IPS-11a (cell line): Measurements from ENCODE around the gene TPI1.
A peak's percentile ranks its signal among the peaks of the same experiment; 100 is the strongest.
"Not testable (repeated sequence)": the region's sequence is repeated elsewhere in the genome, so short reads cannot be mapped to it uniquely, and the experiment has no call there.

ENCODE experiments used
- H3K4me3 ChIP-seq: one replicate; pipeline ENCODE4 v1.5.1; 2013; ENCODE audit warnings: low read depth, low read length, control low read depth

The TPI1 gene

DNA sequence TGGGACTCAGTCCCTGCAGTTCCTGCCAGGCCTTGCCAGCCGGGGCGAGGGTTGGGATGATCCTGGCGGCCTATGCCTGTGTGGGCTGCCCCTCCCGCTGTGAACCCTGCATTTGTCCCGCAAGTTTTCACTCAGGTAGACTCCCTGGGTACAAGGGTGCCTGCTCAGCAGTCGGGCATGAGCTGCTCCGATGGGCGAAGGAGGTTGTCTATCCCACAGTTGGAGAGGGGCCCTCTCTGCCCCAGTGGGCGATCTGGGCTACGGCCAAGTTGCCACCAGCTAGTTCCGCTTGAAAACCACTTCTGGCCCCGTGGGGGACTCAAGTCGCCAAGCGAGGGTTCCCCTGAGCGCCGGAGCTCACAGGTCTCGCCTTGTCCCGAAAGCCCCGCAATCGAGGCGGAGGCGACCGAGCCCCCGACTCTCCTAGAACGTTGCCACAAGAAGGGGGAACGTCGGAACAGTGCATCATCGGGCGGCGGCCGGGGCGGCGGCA is 365 bp upstream of the TPI1 start:
- peak overlapping the region; percentile 54 for H3K4me3 ChIP-seq

DNA sequence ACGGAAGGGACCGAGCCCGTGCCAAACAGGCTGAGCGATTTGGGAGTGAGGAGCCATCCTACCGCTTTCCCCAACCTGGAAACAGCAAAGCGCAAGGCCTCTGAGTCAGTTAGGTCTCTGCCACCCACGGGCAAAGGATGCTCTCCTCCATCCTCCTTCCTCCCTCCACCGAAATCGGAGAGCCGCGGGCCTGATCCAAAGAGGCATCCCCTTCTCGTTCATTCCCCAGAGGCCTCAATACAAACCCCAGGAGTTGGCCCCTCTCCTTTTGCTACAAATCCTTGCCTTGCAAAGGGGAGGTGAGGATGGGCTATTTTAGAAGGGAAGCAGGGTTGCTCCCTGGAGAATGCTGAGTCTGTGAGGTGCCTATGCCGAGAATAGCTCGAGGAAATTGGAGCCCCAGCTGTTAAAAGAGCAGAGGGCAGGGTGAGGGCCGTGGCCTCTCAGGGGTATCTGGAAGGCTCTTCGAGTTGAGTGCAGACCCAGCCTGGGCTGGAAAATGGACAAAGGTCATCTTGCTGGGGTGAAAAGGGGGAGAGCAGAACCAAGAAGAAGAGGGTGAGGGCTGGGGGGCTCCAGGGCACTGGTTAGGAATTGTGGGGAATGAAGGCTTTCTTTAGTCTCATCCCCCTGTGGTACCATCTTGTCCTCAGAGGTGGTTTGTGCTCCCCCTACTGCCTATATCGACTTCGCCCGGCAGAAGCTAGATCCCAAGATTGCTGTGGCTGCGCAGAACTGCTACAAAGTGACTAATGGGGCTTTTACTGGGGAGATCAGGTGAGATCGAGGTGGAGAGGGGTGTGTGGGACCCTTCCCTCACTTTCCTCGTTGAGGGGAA is 1.1 kb downstream of the TPI1 start:
- H3K4me3 ChIP-seq = peak overlapping the region; percentile 98

DNA sequence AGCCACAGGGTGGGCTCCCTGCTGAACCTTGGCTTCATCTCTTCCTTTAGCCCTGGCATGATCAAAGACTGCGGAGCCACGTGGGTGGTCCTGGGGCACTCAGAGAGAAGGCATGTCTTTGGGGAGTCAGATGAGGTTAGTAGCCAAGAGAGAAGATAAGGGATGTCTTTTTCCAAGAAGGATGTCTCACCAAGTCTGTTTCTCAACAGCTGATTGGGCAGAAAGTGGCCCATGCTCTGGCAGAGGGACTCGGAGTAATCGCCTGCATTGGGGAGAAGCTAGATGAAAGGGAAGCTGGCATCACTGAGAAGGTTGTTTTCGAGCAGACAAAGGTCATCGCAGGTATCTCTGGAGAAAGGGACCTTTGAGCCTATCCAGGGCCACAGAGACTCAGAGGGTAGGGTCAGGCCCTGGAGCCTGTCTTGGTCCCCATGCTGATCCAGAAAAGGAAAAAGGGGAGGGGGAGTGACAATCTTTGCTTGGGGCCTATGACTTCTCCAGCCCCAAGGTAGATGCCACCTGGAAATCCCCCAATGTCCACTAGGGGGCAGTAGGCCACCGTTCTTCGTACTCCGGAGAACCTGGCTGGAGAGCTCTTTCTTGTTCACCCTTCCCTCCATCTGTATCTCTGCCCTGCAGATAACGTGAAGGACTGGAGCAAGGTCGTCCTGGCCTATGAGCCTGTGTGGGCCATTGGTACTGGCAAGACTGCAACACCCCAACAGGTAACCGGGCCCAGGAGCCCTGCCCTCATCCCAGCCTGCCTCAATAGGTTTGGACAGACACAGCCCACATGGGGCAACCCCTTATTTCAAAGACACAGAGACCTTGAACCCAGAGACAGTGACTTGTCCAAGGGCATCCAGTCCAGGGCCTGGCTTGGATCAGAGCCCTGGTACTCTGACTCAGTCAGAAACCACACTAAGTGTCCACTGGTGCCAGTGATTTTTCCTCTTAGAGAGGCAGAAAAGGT is 2.0 kb downstream of the TPI1 start:
- H3K4me3 ChIP-seq = peak overlapping the region; percentile 98

DNA sequence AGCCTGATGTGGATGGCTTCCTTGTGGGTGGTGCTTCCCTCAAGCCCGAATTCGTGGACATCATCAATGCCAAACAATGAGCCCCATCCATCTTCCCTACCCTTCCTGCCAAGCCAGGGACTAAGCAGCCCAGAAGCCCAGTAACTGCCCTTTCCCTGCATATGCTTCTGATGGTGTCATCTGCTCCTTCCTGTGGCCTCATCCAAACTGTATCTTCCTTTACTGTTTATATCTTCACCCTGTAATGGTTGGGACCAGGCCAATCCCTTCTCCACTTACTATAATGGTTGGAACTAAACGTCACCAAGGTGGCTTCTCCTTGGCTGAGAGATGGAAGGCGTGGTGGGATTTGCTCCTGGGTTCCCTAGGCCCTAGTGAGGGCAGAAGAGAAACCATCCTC is 3.0 kb downstream of the TPI1 start:
- not testable (repeated sequence) for H3K4me3 ChIP-seq

DNA sequence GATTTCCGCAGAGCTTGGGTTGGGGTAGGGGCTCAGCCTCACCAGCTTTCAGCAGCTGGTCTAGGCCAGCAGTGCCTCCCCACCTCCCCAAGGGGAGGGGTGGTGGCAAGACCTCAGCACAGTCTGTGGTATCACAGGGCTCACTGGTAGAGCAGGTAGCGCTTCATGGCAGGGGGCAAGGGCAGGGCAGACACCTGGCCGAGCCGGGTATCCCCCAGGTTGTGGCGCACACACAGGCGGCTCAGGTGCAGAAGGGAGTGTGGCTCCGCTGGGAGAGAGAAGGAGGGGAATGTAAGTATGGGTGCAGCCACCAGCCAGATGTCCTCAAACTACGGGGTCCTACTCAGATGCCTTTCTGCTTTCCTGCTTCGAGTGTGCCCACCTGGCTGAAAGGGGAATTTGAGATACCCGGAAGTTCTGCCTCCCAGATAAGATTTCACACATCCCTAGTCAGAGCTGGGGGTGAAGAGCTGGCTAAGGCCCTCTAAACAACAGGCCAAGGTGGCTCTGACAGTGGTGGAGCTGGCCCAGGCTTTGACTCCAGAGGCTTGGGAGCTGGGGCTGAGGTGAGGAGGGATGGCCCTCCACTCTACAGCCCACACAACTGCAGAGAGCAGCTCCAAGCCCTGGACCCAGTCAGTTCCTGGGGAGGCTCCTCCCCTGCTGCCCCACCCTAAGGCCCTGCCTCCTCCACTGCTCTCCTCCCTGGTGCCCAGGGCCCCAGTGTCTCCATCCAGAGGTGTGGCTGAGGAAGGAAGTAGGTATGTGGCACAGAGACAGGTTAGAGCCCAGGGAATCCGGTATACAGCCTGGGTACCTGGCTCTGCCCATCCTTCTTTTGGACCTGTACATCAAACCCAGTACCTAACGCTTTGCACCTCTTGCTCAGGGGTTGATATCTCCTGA is 4.0 kb downstream of the TPI1 start:
- H3K4me3 ChIP-seq = peak overlapping the region; percentile 77

DNA sequence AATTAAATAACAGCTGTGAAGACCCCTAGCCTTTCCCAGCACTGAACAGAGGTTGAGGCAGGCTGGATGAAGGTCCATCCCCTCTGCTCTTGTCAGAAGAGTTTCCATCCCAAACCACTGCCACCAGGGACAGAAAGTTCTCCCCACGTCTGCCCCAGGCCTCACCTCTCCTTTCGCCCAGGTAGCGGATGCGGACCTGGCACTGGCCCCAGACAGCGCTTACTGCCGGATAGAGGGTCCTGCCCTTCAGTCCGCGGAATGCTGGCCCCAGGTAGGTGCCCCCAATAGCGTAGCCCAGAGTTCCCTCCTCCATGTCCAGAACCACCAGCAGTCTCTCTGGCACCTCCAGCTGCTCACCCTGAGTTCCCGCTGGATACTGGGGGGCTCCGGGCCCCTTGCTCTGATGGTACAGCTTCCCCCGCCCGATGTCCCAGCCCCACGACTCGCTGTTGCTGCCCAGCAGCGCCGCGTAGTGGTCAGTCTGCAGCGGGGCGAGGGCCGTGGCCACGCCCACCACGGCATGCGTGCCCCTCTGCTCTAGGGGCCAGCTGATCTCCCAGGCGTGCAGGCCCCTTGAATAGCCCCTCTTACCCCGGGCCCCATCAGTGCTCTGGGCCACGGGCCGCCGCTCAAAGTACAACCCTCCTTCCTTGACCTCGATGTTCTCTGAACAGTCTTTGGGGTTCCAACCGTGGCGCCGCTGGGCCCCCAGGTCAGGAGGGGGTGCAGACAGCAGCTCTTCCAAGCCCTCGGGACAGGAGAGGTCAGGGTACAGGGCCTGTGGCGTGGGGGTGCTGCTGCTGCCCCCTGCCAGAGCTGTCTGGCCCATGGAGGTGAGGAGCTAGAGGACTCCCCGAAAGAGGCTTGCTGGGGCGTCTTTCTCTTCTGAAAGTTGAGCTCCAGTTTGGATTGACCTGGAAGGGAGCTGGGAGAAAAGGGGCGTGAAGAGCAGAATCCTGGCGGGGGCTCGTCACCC is 5.0 kb downstream of the TPI1 start:
- peak overlapping the region; percentile 77 for H3K4me3 ChIP-seq

GRCh38 chr12:6873094-6874014 is 6.0 kb downstream of the TPI1 start, which contains the start of gene SPSB2:
Gene SPSB2, minus strand, starts transcription at chr12:6873303. Its CDS starts 402 bp downstream, at chr12:6872901.
- peak within 1 kb of the TSS; percentile 77 for H3K4me3 ChIP-seq

DNA sequence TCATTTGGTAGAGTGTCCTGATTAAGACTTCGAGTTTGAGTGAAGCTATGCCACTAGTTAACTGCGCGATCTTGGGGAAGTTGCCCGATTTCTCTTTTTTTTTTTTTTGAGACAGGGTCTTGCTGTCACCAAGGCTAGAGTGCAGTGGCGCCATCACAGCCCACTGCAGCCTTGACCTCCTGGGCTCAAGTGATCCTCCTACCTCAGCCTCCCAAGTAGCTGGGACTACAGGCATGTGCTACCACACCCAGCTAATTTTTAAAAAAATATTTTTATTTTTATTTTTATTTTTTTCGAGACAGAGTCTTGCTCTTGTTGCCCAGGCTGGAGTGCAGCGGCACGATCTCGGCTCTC is 6.7 kb downstream of the TPI1 start:
- peak overlapping the region; percentile 39 for H3K4me3 ChIP-seq

GRCh38 chr12:6879824-6880223 is 12.5 kb downstream of the TPI1 start:
- H3K4me3 ChIP-seq = not testable (repeated sequence)

DNA sequence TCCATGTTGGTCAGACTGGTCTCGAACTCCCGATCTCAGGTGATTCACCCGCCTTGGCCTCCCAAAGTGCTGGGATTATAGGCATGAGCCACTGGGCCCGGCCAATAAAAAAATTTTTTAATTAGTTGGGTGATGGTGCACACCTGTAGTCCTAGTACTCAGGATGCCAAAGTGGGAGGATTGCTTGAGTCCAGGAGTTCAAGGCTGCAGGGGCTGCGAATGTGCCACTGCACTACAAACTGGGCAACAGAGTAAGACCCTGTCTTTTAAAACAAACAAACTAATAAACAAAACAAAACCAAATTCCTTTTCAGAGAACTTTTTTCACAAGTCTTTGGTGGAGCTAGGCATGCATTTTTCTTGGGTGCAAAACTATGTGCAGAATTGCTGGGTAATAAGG is 15.9 kb downstream of the TPI1 start:
- no peak overlapping the region for H3K4me3 ChIP-seq

DNA sequence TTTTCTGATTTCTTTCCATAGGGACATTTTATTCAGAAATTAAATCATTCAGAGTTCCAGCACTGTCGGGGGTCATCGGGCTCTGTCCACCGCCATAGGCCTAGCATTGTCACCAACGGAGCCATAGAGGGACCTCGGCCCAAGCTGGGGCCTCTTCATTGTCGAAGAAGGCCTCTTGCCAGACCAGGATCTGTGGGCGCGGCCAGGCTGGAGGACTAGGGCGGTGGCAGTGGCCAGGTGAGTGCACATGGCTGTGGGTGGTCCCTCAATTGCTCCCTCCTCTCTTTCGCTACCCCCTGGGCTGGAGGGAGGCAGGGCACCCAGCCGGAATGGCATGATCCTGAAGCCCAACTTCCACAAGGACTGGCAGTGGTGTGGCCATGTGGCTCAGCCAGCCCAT is 16.4 kb downstream of the TPI1 start:
- no peak overlapping the region for H3K4me3 ChIP-seq

- H3K4me3 ChIP-seq = no peak overlapping the region
Measured at GRCh38 chr12:6884539-6884938, 17.2 kb downstream of the TPI1 start.

DNA sequence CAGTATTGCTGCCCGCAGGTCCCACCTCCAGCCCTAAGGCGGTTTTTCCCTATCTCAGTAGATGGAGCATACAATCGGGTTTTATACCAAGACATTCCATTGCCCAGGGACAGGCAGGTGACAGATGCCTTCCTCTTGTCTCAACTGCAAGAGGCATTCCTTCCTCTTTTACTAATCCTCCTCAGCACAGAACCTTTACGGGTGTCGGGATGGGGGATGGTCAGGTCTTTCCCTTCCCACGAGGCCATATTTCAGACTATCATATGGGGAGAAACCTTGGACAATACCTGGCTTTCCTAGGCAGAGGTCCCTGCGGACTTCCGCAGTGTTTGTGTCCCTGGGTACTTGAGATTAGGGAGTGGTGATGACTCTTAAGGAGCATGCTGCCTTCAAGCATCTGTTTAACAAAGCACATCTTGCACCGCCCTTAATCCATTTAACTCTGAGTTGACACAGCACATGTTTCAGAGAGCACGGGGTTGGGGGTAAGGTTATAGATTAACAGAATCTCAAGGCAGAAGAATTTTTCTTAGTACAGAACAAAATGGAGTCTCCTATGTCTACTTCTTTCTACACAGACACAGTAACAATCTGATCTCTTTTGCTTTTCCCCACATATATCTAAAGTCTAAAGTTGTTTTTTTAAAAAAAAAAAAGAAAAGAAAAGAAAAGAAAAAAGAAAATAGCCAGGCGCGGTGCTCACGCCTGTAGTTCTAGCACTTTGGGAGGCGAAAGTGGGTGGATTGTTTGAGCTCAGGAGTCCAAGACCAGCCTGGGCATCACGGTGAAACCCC is 19.1 kb downstream of the TPI1 start:
- H3K4me3 ChIP-seq = not testable (repeated sequence)

- no peak overlapping the region for H3K4me3 ChIP-seq
Measured at GRCh38 chr12:6887460-6887859, 20.1 kb downstream of the TPI1 start.

DNA sequence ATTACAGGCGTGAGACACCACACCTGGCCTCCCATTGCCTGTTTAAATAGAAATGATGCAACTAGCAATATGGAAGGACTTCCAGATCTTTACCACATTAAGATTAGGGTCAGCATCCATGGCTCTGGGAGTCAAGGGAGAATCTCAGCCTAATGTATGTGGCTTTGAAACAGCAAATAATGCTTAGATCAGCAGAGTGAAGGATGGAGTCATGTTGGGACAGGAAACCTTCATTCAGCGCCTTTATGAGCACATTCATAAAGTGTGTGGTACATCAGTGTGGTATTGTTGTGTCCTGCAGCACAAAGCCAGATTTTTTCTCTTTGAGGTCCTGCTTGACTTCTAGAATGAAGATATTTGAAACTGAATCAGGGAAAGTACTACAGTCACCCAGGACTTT is 21.0 kb downstream of the TPI1 start:
- no peak overlapping the region for H3K4me3 ChIP-seq

DNA sequence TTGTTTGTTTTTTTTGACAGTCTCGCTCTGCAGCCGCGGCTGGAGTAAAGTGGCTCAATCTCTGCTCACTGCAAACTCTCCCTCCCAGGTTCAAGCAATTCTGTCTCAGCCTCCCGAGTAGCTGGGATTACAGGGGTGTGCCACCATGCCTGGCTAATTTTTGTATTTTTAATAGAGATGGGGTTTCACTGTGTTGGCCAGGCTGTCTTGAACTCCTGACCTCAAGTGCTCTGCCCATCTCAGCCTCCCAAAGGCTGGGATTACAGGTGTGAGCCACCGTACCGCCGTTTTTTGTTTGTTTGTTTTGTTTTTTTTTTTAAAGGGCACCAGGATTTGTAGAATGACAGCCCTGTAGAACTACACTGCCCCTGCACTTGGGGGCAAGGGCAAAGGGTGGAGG is 21.5 kb downstream of the TPI1 start:
- H3K4me3 ChIP-seq = not testable (repeated sequence)

- H3K4me3 ChIP-seq = not testable (repeated sequence)
Measured at GRCh38 chr12:6889775-6890573, 22.6 kb downstream of the TPI1 start.
